Neural progenitor cell (in vitro differentiated cells): ENCODE data around the gene TLE4.

Experiments
- CTCF ChIP-seq: fragments of 200-600 bp; sonication (generic); IDR thresholded peaks from 2 replicates; pipeline ENCODE4 v1.5.1; 2017; ENCODE audit warnings: antibody characterized with exemption, mild to moderate bottlenecking
- EZH2 ChIP-seq: fragments of 200-600 bp; sonication (generic); IDR thresholded peaks from 2 replicates; pipeline ENCODE4 v1.6.1; 2017; ENCODE audit warnings: antibody characterized with exemption, mild to moderate bottlenecking, moderate library complexity
- EZH2phosphoT487 ChIP-seq: fragments of 200-600 bp; sonication (generic); IDR thresholded peaks from 2 replicates; pipeline ENCODE4 v1.6.1; 2017; ENCODE audit warnings: antibody characterized with exemption

DNA sequence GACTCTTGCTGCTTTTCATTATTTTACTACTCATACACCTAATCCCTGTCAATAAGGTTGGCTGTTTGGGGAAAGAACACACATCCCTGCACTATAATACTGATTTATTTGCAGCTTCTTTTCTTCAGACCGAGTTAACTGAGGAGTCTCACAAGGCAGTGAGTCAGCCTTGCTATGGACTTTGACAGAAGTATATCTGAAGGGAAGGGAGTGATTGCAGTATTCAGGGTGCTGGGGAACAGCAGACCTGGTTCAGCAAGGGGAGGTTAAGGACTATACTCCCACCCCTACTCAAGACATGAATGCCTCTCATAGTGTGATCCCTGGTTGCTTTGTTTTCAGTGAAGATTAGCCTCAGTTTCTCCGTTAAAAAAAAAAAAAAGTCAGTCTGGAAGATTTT lies 99.8 kb downstream of the TLE4 start:
- TF ChIP-seq CTCF (no peak), EZH2phosphoT487 (no peak), EZH2 (no peak)
